Activated CD8-positive, alpha-beta T cell treated with anti-CD3 and anti-CD28 coated beads for 36 hours (primary cell): ENCODE data around the gene STUM. TPM values are rescaled to one million over a fixed set of nuclear protein-coding genes. Genes with fewer than 3 reads are reported as not detected.
A peak's percentile ranks its signal among the peaks of the same experiment; 100 is the strongest.

Source experiments
- ATAC-seq: fragments of 200-7000 bp; cut with Tn5 transposase; one replicate; pipeline ENCODE4 v1.10.0; 2021; ENCODE audit warnings: mild to moderate bottlenecking, moderate library complexity
- CTCF ChIA-PET: fragments of 350-600 bp; sonication (Branson Sonifier 250); formaldehyde crosslinking; loops from one replicate; lab custom pipeline; 2021; ENCODE audit warnings: antibody characterized with exemption; lab: Charles Lee
- POLR2A ChIA-PET: fragments of 350-600 bp; sonication (Branson Sonifier 250); formaldehyde crosslinking; loops from one replicate; lab custom pipeline; 2021; ENCODE audit warnings: antibody characterized with exemption; lab: Charles Lee
- DNase-seq: peaks from one replicate; pipeline ENCODE4 v3.0.0-alpha.2; 2020
- H3K27ac Mint-ChIP-seq: one replicate; pipeline ENCODE4 v1.8.0; 2021; ENCODE audit warnings: mild to moderate bottlenecking, mixed read lengths
- H3K27me3 Mint-ChIP-seq: one replicate; pipeline ENCODE4 v1.8.0; 2021; ENCODE audit warnings: mixed read lengths
- H3K36me3 Mint-ChIP-seq: one replicate; pipeline ENCODE4 v1.8.0; 2021; ENCODE audit warnings: low read depth, mixed read lengths
- H3K4me1 Mint-ChIP-seq: one replicate; pipeline ENCODE4 v1.8.0; 2021; ENCODE audit warnings: low read depth, mixed read lengths
- H3K4me3 Mint-ChIP-seq: one replicate; pipeline ENCODE4 v1.8.0; 2021; ENCODE audit warnings: mild to moderate bottlenecking, moderate library complexity, mixed read lengths
- H3K9me3 Mint-ChIP-seq: one replicate; pipeline ENCODE4 v1.8.0; 2021; ENCODE audit warnings: mixed read lengths
- intact Hi-C: fragments of 100-400 bp; cut with micrococcal nuclease; formaldehyde crosslinking; loops from one replicate; pipeline ENCODE4 v1.10.0; 2022
- total RNA-seq, 2 experiments: library from RNA; stranded (reverse); gene quantifications; one replicate each; pipeline ENCODE4 v1.2.3, GENCODE V29; 2021
- TF ChIP-seq, protein P1 (sequence below): fragments of 200-600 bp; IDR thresholded peaks from one replicate; pipeline ENCODE4 v1.8.0; 2022; ENCODE audit warnings: antibody characterized with exemption, mild to moderate bottlenecking

The STUM gene
- total RNA-seq, 2 experiments from 2014 or later, result not detected

DNA sequence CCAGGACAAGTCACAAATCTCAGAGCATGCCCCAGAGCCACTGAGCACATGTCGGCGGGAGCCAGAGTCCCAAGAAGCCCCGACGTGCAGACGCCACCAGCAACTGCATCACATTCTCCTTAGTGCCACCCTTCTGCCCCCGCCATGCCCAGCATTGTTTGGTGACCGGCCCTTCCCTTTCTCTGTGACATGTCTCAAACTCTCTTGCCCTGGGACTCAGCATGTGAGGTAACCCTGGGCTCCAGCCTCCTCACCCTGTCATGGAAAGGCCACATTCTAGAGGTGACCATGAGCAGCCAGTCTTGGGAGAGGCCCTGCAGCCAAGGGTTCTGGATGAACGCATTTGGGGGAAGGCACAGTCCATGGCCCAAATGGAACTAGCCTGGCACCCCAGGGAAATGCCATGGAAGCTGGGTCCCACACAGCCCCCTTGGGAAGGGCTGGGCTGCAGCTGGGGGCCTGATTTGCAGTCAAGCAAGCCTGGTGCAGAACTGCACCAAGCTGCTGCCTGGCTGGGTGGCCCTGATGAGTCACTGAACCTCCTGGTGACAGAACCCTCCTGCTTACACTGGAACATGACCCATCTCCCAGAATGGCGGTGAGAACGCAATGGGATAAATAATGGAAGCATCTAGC lies 96.1 kb downstream of the STUM start:
- TF ChIP-seq, protein P1, sequence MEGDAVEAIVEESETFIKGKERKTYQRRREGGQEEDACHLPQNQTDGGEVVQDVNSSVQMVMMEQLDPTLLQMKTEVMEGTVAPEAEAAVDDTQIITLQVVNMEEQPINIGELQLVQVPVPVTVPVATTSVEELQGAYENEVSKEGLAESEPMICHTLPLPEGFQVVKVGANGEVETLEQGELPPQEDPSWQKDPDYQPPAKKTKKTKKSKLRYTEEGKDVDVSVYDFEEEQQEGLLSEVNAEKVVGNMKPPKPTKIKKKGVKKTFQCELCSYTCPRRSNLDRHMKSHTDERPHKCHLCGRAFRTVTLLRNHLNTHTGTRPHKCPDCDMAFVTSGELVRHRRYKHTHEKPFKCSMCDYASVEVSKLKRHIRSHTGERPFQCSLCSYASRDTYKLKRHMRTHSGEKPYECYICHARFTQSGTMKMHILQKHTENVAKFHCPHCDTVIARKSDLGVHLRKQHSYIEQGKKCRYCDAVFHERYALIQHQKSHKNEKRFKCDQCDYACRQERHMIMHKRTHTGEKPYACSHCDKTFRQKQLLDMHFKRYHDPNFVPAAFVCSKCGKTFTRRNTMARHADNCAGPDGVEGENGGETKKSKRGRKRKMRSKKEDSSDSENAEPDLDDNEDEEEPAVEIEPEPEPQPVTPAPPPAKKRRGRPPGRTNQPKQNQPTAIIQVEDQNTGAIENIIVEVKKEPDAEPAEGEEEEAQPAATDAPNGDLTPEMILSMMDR, result no peak
- POLR2A ChIA-PET, result interaction anchor here (0.6 to 5.3 kb wide), 15 partner anchors 9 to 184 kb away, joined by 3 to 28 read pairs (median 4); no protein-coding TSS in a partner anchor
- Mint-ChIP-seq H3K27ac (peak overlapping the region; percentile 95), H3K4me3 (peak overlapping the region; percentile 55), H3K27me3 (no peaks in the 10 kb centered on the region), H3K9me3 (no peaks in the 10 kb centered on the region), H3K36me3 (peaks cover 61% of the 10 kb centered on the region), H3K4me1 (peaks cover 77% of the 10 kb centered on the region)
- intact Hi-C loops, result loop anchor here (5.0 kb wide), 1 partner anchor 33 kb away; no protein-coding TSS in a partner anchor
- peak; percentile 47 for DNase-seq
- no peak for ATAC-seq
- CTCF ChIA-PET, result interaction anchor here (0.7 to 5.5 kb wide), 13 partner anchors 9 to 56 kb away, joined by 3 to 55 read pairs (median 5); no protein-coding TSS in a partner anchor

DNA sequence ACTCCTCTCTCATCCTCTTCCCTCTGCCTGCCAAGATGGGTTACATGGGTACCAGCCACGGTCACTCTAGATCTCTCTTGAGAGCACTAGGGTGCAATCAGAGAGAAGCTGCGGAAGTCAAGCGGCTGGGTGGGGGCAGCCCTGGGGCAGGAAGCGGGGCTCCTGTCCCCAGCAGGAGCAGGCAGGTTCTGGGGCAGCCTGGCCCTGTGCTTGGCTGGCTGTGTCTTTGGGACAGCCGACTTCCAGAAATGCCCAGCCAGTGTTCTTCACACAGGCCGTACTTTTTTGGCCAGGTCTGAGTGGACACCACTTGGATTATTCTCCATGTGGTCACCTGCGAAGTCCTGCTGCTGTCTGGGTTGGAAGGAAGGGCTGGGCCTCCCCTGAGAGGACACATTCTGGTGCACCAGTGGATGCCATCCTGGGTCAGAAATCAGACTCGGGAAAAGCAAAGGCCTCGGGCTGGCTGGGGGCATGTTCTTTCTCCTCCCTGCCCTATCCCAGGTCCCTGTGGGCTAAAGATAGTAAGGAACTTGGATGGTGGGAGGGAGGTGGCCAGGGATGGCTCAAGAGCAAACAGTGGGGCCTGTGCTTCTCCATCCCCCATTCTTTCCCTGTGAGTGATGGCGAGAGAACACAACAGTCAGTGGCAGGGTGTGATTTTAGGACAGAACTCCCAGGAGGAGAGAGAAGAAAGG lies 96.9 kb downstream of the STUM start:
- Mint-ChIP-seq H3K36me3 (peaks cover 60% of the 10 kb centered on the region), H3K4me3 (no peak overlapping the region), H3K27ac (peak overlapping the region; percentile 95), H3K27me3 (no peaks in the 10 kb centered on the region), H3K4me1 (peaks cover 74% of the 10 kb centered on the region), H3K9me3 (no peaks in the 10 kb centered on the region)
- POLR2A ChIA-PET, result interaction anchor here (0.7 to 5.3 kb wide), 6 partner anchors 11 to 55 kb away, joined by 3 to 28 read pairs (median 4); no protein-coding TSS in a partner anchor
- DNase-seq (peak; percentile 43), ATAC-seq (no peak)
- intact Hi-C loops, result no loop called here
- CTCF ChIA-PET, result interaction anchor here (0.9 to 5.5 kb wide), 5 partner anchors 11 to 50 kb away, joined by 3 to 55 read pairs (median 4); no protein-coding TSS in a partner anchor
- TF ChIP-seq, protein P1, result no peak

DNA sequence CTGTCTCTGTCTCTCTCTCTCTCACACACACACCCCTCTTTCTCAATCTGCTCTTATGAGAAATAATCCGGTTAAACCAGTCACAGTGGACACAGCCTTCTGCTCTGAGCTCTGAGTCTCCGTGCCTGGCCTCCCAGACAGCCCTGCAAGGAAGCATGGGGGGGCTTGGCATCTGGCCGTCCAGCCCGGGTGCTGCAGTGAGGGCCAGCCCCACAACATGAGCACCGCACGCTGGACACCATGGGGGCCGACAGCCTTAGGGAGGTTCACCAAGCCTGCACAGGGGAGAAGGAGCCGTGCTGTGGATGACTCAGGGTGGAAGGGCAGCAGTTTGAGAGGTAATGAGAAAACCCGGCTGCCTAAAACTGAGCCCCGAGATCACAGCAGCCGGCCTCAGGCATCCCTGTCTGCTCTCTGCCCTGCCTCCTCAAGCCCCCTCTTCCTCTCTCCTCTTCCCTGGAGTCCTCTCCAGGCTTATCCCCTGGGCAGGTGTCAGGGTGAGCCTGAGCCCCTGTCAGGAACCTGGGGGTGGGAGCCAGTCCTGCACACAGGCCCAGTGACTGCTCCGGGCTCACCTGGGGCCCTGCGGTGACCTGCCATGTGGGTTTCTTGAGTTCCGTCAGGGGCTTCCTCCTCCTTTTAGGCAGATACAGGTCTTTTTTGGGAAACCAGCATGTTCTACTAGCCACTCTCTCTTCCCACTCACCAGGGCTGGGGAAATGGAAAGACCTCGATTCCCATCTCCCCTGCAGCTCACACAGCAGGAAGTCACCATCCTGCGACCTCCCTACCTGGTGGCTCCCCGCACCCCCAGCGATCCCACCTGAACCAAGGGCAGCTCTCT lies 97.7 kb downstream of the STUM start:
- no peak for ATAC-seq
- Mint-ChIP-seq H3K36me3 (peaks cover 58% of the 10 kb centered on the region), H3K4me3 (no peak overlapping the region), H3K27ac (peak overlapping the region; percentile 95), H3K27me3 (no peaks in the 10 kb centered on the region), H3K9me3 (no peaks in the 10 kb centered on the region), H3K4me1 (peaks cover 73% of the 10 kb centered on the region)
- intact Hi-C loops, result no loop called here
- POLR2A ChIA-PET, result interaction anchor here (0.6 to 1.5 kb wide), 4 partner anchors 31 to 646 kb away, joined by 3 to 5 read pairs (median 3); no protein-coding TSS in a partner anchor
- DNase-seq, result peak; percentile 42
- TF ChIP-seq, protein P1, result no peak
- CTCF ChIA-PET, result interaction anchor here (0.9 to 5.5 kb wide), 5 partner anchors 12 to 42 kb away, joined by 3 to 55 read pairs (median 4); no protein-coding TSS in a partner anchor

DNA sequence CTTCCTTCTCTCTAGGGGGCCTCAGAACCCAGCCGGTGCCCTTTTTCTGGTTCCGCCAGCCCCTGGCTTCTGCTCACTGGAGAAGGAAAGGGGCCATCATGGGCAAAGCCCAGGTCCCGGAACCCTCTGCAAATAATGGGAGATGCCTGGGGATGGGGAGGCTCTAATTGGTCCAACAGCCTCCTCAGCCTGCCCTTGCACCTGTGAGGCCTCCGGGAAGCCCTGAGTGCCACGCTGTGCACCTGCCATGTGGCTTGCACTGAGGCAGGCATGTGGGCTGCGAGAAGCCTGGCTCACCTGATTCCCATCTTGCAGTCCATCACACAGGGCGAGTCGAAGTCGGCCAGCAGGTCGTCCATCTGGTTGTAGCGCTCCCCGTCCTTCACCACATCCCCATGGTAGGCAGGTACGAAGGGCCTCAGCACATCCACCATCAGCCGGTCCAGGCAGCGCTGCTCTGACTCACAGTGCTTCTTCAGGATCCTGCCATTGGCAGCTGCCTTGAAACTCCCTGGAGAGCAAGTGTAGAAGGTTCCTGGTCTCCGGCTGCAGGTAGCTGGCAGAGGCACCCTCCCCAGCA lies 98.4 kb downstream of the STUM start:
- Mint-ChIP-seq H3K27ac (peak overlapping the region; percentile 95), H3K36me3 (peaks cover 55% of the 10 kb centered on the region)
- CTCF ChIA-PET, result interaction anchor here (0.8 to 4.6 kb wide), 4 partner anchors 13 to 159 kb away, joined by 3 to 30 read pairs (median 4); no protein-coding TSS in a partner anchor

More for the DNA sequence above, 98.4 kb downstream of the STUM start:
- Mint-ChIP-seq H3K4me1 (peaks cover 71% of the 10 kb centered on the region), H3K9me3 (no peaks in the 10 kb centered on the region), H3K4me3 (no peak overlapping the region), H3K27me3 (no peaks in the 10 kb centered on the region)
- ATAC-seq (no peak), DNase-seq (no peak)
- TF ChIP-seq, protein P1, result no peak
- POLR2A ChIA-PET, result interaction anchor here (1.0 to 1.5 kb wide), 4 partner anchors 13 to 174 kb away, joined by 3 read pairs; no protein-coding TSS in a partner anchor
- intact Hi-C loops, result no loop called here
